Esophagus muscularis mucosa (tissue), 4 donors: ENCODE measurements around the gene BCL6B. TPM values are rescaled to one million over a fixed set of nuclear protein-coding genes. Genes with fewer than 3 reads are reported as not detected.
A peak's percentile ranks its signal among the peaks of the same experiment; 100 is the strongest.

Experiments
- DNase-seq: peaks from one replicate; pipeline ENCODE4 v3.0.0-alpha.2; 2017; ENCODE audit errors: extremely low spot score
- H3K27ac ChIP-seq, 4 donors: fragments of 200-600 bp; sonication (generic); replicated peaks in 1 of 4; 1 replicate in 3 of 4; 2 replicates in 1 of 4; pipeline ENCODE4 v1.5.1; 2016 to 2019; ENCODE audit warnings: mild to moderate bottlenecking in 1 of 4
- H3K27me3 ChIP-seq, 4 donors: fragments of 200-600 bp; sonication (generic); one replicate each; pipeline versions ENCODE4 v1.5.1 to v1.6.0; 2016 to 2019
- H3K36me3 ChIP-seq, 4 donors: fragments of 200-600 bp; sonication (generic); one replicate each; pipeline ENCODE4 v1.5.1; 2016 to 2019
- H3K4me1 ChIP-seq, 4 donors: fragments of 200-600 bp; sonication (generic); one replicate each; pipeline ENCODE4 v1.5.1; 2016 to 2019
- H3K4me3 ChIP-seq, 4 donors: fragments of 200-600 bp; sonication (generic); 1 replicate in 2 of 4; 2 replicates in 2 of 4; pipeline ENCODE4 v1.5.1; 2016 to 2019; ENCODE audit warnings: mild to moderate bottlenecking in 4 of 4, moderate library complexity in 1 of 4
- H3K9me3 ChIP-seq, 4 donors: fragments of 200-600 bp; sonication (generic); 1 replicate in 3 of 4; 2 replicates in 1 of 4; pipeline ENCODE4 v1.5.1; 2016 to 2019
- CTCF ChIP-seq, 3 experiments: fragments of 200-600 bp in 2 of 3; fragments of 450-650 bp in 1 of 3; sonication (generic) in 2 of 3; IDR thresholded peaks; one replicate each; pipeline ENCODE4 v1.5.1; 2017 to 2019; ENCODE audit warnings: antibody characterized with exemption in 3 of 3, mild to moderate bottlenecking in 2 of 3, moderate library complexity in 1 of 3
- EP300 ChIP-seq: sonication (generic); formaldehyde crosslinking; IDR thresholded peaks from one replicate; pipeline ENCODE4 v1.6.1; 2017; ENCODE audit warnings: antibody characterized with exemption
- POLR2A ChIP-seq: fragments of 450-650 bp; IDR thresholded peaks from one replicate; pipeline ENCODE4 v1.6.1; 2017; ENCODE audit warnings: antibody characterized with exemption, moderate library complexity, mild to moderate bottlenecking, low read depth
- POLR2AphosphoS5 ChIP-seq, 2 donors: sonication (generic); formaldehyde crosslinking; IDR thresholded peaks; one replicate each; pipeline ENCODE4 v1.6.1; 2017; ENCODE audit warnings: antibody characterized with exemption in 2 of 2
- WGBS: methylation state at CpG from one replicate; pipeline ENCODE4 v1.1.5; 2018; 5-methylcytosine and 5-hydroxymethylcytosine counted together
- intact Hi-C: fragments of 100-400 bp; cut with DNase I; formaldehyde crosslinking; loops from one replicate; pipeline ENCODE4 v1.15.1; 2023
- total RNA-seq, 4 donors: library from RNA; depleted of rRNA; stranded (reverse); fragments of >200 nt; gene quantifications; one replicate each; pipeline versions ENCODE4 v1.1.0 to v1.2.1, GENCODE V29; 2016

BCL6B gene
- total RNA-seq, 4 donors from 2014 or later = 0.83 to 5.0 (median 3.2) TPM

GRCh38 chr17:7002288-7003047 lies 20.4 kb upstream of the BCL6B start:
- peaks cover 30 to 73% (median 65%) of the 10 kb centered on the region in 4 donors for H3K36me3 ChIP-seq
- WGBS = 92% methylated on average over 6 of the region's 6 CpGs

DNA sequence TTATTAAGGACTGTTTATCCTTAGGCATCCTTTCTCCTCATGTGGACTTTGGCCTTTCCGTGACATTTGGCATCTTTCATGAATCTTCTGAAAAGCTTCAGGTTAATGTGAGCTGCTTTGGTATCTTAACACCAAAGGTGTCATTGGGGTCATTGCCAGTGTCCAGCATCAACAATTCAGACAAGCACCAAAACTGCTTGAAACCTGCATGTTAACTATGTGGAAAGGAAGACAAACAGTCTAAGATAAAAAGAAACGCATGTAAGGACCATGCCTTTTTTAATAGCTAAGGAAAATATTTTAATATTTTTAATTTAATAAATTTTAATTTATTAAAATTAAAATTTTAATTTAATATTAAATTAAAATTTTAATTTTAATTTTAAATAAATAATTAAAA lies 19.1 kb upstream of the BCL6B start:
- no peaks in the 10 kb centered on the region for H3K9me3 ChIP-seq
- 91% methylated on average over 2 of the region's 2 CpGs for WGBS
- intact Hi-C loops = loop anchor here (2.0 to 10.0 kb wide), 3 partner anchors 93 to 336 kb away; no protein-coding TSS in a partner anchor
- H3K27ac ChIP-seq = no peak overlapping the region
- peaks cover 0 to 13% (median 0%) of the 10 kb centered on the region in 4 donors for H3K4me1 ChIP-seq
- H3K36me3 ChIP-seq = peaks cover 30 to 78% (median 62%) of the 10 kb centered on the region in 4 donors
- no peak overlapping the region for H3K4me3 ChIP-seq
- DNase-seq = no peak
- no peak for TF ChIP-seq POLR2AphosphoS5 (IDR thresholded peaks at IDR 0.05)
- no peak for TF ChIP-seq CTCF (IDR thresholded peaks at IDR 0.05)
- TF ChIP-seq EP300 = no peak
- TF ChIP-seq POLR2A = no peak
- H3K27me3 ChIP-seq = no peaks in the 10 kb centered on the region

More at GRCh38 chr17:7002288-7003047, 20.4 kb upstream of the BCL6B start:
- DNase-seq = no peak
- intact Hi-C loops = loop anchor here (5.0 to 10.0 kb wide), 2 partner anchors 158 to 335 kb away; no protein-coding TSS in a partner anchor
- TF ChIP-seq POLR2AphosphoS5 (IDR thresholded peaks at IDR 0.05) (no peak), CTCF (IDR thresholded peaks at IDR 0.05) (no peak), EP300 (no peak), POLR2A (no peak)
- Histone ChIP-seq H3K27me3 (no peaks in the 10 kb centered on the region), H3K4me3 (no peak overlapping the region), H3K27ac (no peak overlapping the region), H3K9me3 (no peaks in the 10 kb centered on the region), H3K4me1 (peaks cover 0 to 3% (median 0%) of the 10 kb centered on the region in 4 donors)

- Histone ChIP-seq H3K27me3 (no peaks in the 10 kb centered on the region), H3K4me1 (peaks cover 0 to 21% (median 6%) of the 10 kb centered on the region in 4 donors), H3K27ac (no peak overlapping the region), H3K9me3 (no peaks in the 10 kb centered on the region), H3K36me3 (peaks cover 23 to 76% (median 57%) of the 10 kb centered on the region in 4 donors), H3K4me3 (no peak overlapping the region)
- TF ChIP-seq EP300 = no peak
- TF ChIP-seq POLR2A = no peak
- TF ChIP-seq POLR2AphosphoS5 (IDR thresholded peaks at IDR 0.05) = no peak
- peak; percentile 64 to 77 (median 67) for TF ChIP-seq CTCF (IDR thresholded peaks at IDR 0.05)
- WGBS = 90% methylated on average over 2 of the region's 2 CpGs
- no peak for DNase-seq
- intact Hi-C loops = loop anchor here (2.0 to 10.0 kb wide), 3 partner anchors 94 to 337 kb away; no protein-coding TSS in a partner anchor
Measured at GRCh38 chr17:7004398-7005253, 18.2 kb upstream of the BCL6B start.

DNA sequence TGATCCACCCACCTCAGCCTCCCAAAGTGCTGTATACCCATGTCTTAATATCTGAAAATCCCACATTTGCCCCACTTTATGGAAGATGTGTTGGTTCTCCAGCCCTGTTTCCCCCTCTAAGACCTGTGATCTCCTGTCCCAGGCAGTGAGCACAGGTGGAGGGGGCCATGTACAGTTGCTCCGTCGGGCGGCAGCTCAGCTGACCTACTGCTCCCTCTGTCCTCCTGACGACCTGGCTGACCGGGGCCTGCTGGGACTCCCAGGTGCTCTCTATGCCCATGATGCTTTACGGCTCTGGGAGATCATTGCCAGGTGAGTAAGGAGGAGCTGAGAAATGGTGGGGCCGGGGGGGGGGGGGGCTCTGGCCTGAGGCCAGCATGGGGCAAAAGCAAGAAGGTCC lies 17.1 kb upstream of the BCL6B start:
- no peak for DNase-seq
- Histone ChIP-seq H3K4me1 (peaks cover 4 to 32% (median 16%) of the 10 kb centered on the region in 4 donors), H3K27ac (no peak overlapping the region), H3K9me3 (no peaks in the 10 kb centered on the region), H3K4me3 (no peak overlapping the region), H3K36me3 (peaks cover 16 to 71% (median 50%) of the 10 kb centered on the region in 4 donors), H3K27me3 (no peaks in the 10 kb centered on the region)
- intact Hi-C loops = loop anchor here (2.0 to 10.0 kb wide), 2 partner anchors 95 to 161 kb away; no protein-coding TSS in a partner anchor
- TF ChIP-seq POLR2AphosphoS5 (IDR thresholded peaks at IDR 0.05) (no peak), CTCF (IDR thresholded peaks at IDR 0.05) (no peak)
- WGBS = 68% methylated on average over 6 of the region's 7 CpGs
